C4-2B (cell line): ENCODE data around the gene SLC25A28.

Experiments used
- CTCF ChIP-seq: fragments of 450-650 bp; conservative IDR thresholded peaks from 2 replicates; pipeline ENCODE4 v1.5.1; 2017; ENCODE audit warnings: mild to moderate bottlenecking
- ZFX ChIP-seq: fragments of 450-650 bp; IDR thresholded peaks from 2 replicates; pipeline ENCODE4 v1.6.1; 2017

- no peak for TF ChIP-seq CTCF
- no peak for TF ChIP-seq ZFX
Measured at GRCh38 chr10:99569961-99570360, 50.3 kb downstream of the SLC25A28 start.
